Airway epithelial cell (primary cell): ENCODE results near the gene LAMTOR1. TPM values are rescaled to one million over a fixed set of nuclear protein-coding genes. Genes with fewer than 3 reads are reported as not detected.

Source experiments
- total RNA-seq: library from RNA; depleted of rRNA; stranded (reverse); fragments of >200 nt; gene quantifications from 2 replicates; pipeline ENCODE4 v1.2.3, GENCODE V29; 2015

The LAMTOR1 gene
- 139 and 169 TPM in 2 replicates for total RNA-seq

DNA sequence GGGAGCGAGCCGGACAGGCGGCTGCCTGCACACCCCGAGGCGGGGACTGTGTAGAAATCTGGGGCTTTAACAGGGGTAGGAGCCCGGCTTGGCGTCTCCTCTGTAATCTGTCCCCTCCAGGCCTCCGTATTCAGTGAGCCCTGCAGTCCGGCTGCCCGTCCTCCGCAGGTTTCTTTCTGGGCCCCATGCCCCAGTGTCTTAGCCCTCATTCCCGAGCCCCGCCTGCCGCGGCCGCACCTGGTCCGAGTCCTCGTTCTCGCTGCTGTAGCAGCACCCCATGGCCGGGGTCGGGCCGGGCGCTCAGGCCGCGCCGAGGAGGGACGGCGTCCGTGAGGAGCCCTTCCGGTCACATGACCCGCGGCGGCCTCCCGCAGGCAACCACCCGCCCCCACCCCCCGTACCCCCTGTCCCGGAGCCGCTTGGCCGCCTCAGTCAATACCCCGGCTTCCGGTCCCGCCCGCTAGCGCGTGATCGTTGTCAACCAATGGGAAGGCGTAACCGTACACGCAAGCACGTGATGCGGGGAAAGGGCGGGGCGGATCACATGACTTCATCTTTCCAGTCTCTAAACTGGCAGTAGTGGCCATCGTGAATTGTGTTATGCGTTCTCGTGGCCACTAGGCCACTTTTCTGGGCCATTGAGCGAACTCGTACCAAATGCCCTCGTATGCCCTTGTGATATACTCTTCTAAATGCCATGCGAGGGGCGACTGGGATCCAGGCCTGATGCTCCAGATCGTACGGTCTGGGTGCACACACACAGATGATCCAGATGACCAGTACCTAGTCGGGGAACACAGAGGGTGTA is at the start of gene LAMTOR1:
TSS of gene LAMTOR1 (minus strand) at position 352 of the 808 bp plus-strand sequence. CDS start at position 279, 73 bp downstream.

GRCh38 chr11:72135473-72135872 is 32.4 kb upstream of the LAMTOR1 start, which contains the start of gene FOLR3:
FOLR3 (plus strand) TSS chr11:72135725; CDS start chr11:72135953, 228 bp downstream.

GRCh38 chr11:72112143-72112977 is 9.3 kb upstream of the LAMTOR1 start, which contains the start of gene ANAPC15:
ANAPC15 (minus strand) TSS chr11:72112695; CDS start chr11:72111276, 1,419 bp downstream.

GRCh38 chr11:72105888-72106287 is 2.8 kb upstream of the LAMTOR1 start, which contains the start of gene TOMT:
TOMT (plus strand) TSS chr11:72105924; CDS start chr11:72105952, 28 bp downstream.

GRCh38 chr11:72080326-72081183 is 22.5 kb downstream of the LAMTOR1 start, which contains the start of the genes LRRC51 and NUMA1:
LRRC51 (plus strand) TSS chr11:72080850; CDS start chr11:72089084, 8,234 bp downstream.
NUMA1 (minus strand) TSS chr11:72080542; CDS start chr11:72035943, 44,599 bp downstream.

Other genes with a start within 250 kb of the LAMTOR1 start
- gene DEFB131B, start 224.8 kb downstream of the LAMTOR1 start, total RNA-seq: not detected in 2 replicates
- 2.2 and 4.7 TPM in 2 replicates for gene XNDC1N, start 174.7 kb downstream of the LAMTOR1 start, total RNA-seq
- 25.0 and 25.3 TPM in 2 replicates for gene RNF121, start 174.3 kb downstream of the LAMTOR1 start, total RNA-seq
- 1.2 and 1.9 TPM in 2 replicates for gene IL18BP, start 104.4 kb downstream of the LAMTOR1 start, total RNA-seq
- 109 and 146 TPM in 2 replicates for gene NUMA1, start 22.8 kb downstream of the LAMTOR1 start, total RNA-seq
- 4.6 and 6.1 TPM in 2 replicates for gene LRRC51, start 22.4 kb downstream of the LAMTOR1 start, total RNA-seq
- gene TOMT, start 2.6 kb upstream of the LAMTOR1 start, total RNA-seq: not detected in 2 replicates
- 52.9 and 71.1 TPM in 2 replicates for gene ANAPC15, start 9.4 kb upstream of the LAMTOR1 start, total RNA-seq
- 0.21 TPM in 1 of 2 replicates, not detected in the other for gene FOLR3, start 32.4 kb upstream of the LAMTOR1 start, total RNA-seq
- gene FOLR1, start 88.8 kb upstream of the LAMTOR1 start, total RNA-seq: 0.63 TPM in 1 of 2 replicates, not detected in the other
- gene FOLR2, start 113.5 kb upstream of the LAMTOR1 start, total RNA-seq: not detected in 2 replicates
- gene INPPL1, start 121.5 kb upstream of the LAMTOR1 start, total RNA-seq: 26.1 and 37.9 TPM in 2 replicates
- gene PHOX2A, start 140.9 kb upstream of the LAMTOR1 start, total RNA-seq: not detected in 2 replicates